HepG2 (cell line): ENCODE measurements around the gene MRI1. TPM values are rescaled to one million over a fixed set of nuclear protein-coding genes. Genes with fewer than 3 reads are reported as not detected.
A peak's percentile ranks its signal among the peaks of the same experiment; 100 is the strongest.

ENCODE experiments used
- BHLHE40 ChIP-seq: IDR thresholded peaks from 2 replicates; pipeline ENCODE4 v1.6.1; 2011; ENCODE audit warnings: low read length, improper control_type of control experiment
- BRD4 ChIP-seq: sonication (generic); formaldehyde crosslinking; IDR thresholded peaks from 2 replicates; pipeline ENCODE4 v1.4.0; 2020; ENCODE audit warnings: missing genetic modification reagents
- HNF4G ChIP-seq, 2 experiments: sonication (generic) in 1 of 2; formaldehyde crosslinking in 1 of 2; IDR thresholded peaks; 2 replicates each; pipeline versions ENCODE4 v1.4.0 to v1.6.1; 2011 to 2020; ENCODE audit warnings: borderline replicate concordance in 2 of 2, low read depth in 2 of 2, mild to moderate bottlenecking in 2 of 2, low read length in 1 of 2, missing genetic modification reagents in 1 of 2, moderate library complexity in 1 of 2
- IRF2 ChIP-seq: IDR thresholded peaks from 2 replicates; pipeline ENCODE4 v1.6.1; 2018; ENCODE audit warnings: missing genetic modification reagents, missing compliant biosample characterization
- KLF16 ChIP-seq, 2 experiments: sonication (generic) in 1 of 2; formaldehyde crosslinking in 1 of 2; IDR thresholded peaks; 2 replicates each; pipeline versions ENCODE4 v1.6.1 to v1.8.0; 2016 to 2023; ENCODE audit warnings: missing genetic modification reagents in 2 of 2, missing compliant biosample characterization in 1 of 2
- MED13 ChIP-seq: sonication (generic); formaldehyde crosslinking; IDR thresholded peaks from 2 replicates; pipeline ENCODE4 v1.5.0; 2020; ENCODE audit warnings: missing genetic modification reagents
- MLX ChIP-seq: IDR thresholded peaks from 2 replicates; pipeline ENCODE4 v1.6.1; 2016
- MYC ChIP-seq: sonication (generic); formaldehyde crosslinking; IDR thresholded peaks from 2 replicates; pipeline ENCODE4 v1.9.0; 2021; ENCODE audit warnings: missing genetic modification reagents, borderline replicate concordance
- PREB ChIP-seq: sonication (generic); formaldehyde crosslinking; IDR thresholded peaks from 2 replicates; pipeline ENCODE4 v1.4.0; 2020; ENCODE audit warnings: missing genetic modification reagents
- SP4 ChIP-seq: sonication (generic); formaldehyde crosslinking; IDR thresholded peaks from 2 replicates; pipeline ENCODE4 v1.8.1; 2023; ENCODE audit warnings: mild to moderate bottlenecking, missing genetic modification reagents
- SRSF9 ChIP-seq: fragments of 200-400 bp; formaldehyde crosslinking; IDR thresholded peaks from 2 replicates; pipeline ENCODE4 v1.6.1; 2018; ENCODE audit warnings: borderline replicate concordance, mild to moderate bottlenecking, low read depth, low read length; ENCODE audit not compliant: insufficient read depth, poor library complexity, severe bottlenecking
- ZBTB1 ChIP-seq: sonication (generic); formaldehyde crosslinking; IDR thresholded peaks from 2 replicates; pipeline ENCODE4 v1.4.0; 2020; ENCODE audit warnings: missing genetic modification reagents, borderline replicate concordance
- ZBTB34 ChIP-seq: sonication (generic); formaldehyde crosslinking; IDR thresholded peaks from 2 replicates; pipeline ENCODE4 v1.8.0; 2022; ENCODE audit warnings: mild to moderate bottlenecking, missing genetic modification reagents
- ZNF138 ChIP-seq: sonication (generic); formaldehyde crosslinking; IDR thresholded peaks from 2 replicates; pipeline ENCODE4 v1.5.0; 2020; ENCODE audit warnings: mild to moderate bottlenecking, low read depth, missing genetic modification reagents
- ZNF143 ChIP-seq: sonication (generic); formaldehyde crosslinking; IDR thresholded peaks from 2 replicates; pipeline ENCODE4 v1.4.0; 2020; ENCODE audit warnings: missing genetic modification reagents
- ZNF33B ChIP-seq: sonication (generic); formaldehyde crosslinking; IDR thresholded peaks from 2 replicates; pipeline ENCODE4 v1.5.1; 2020; ENCODE audit warnings: mild to moderate bottlenecking, missing genetic modification reagents
- ZNF407 ChIP-seq: sonication (generic); formaldehyde crosslinking; IDR thresholded peaks from one replicate; pipeline ENCODE4 v1.5.1; 2020; ENCODE audit warnings: mild to moderate bottlenecking, missing genetic modification reagents; ENCODE audit errors: not compliant biosample characterization
- ZNF619 ChIP-seq: sonication (generic); formaldehyde crosslinking; IDR thresholded peaks from 2 replicates; pipeline ENCODE4 v1.4.0; 2020; ENCODE audit warnings: mild to moderate bottlenecking, missing genetic modification reagents
- polyA plus RNA-seq, 8 experiments: library from polyadenylated mRNA; depleted of rRNA in 3 of 8; stranded (reverse) in 7 of 8; unstranded in 1 of 8; fragments of >200 nt; fragmentation: Illumina TruSeq in 4 of 8; extraction: Trizol in 4 of 8; gene quantifications; 2 replicates each; pipeline versions ENCODE4 v1.2.1 to v1.2.3, GENCODE V29; 2011 to 2016; ENCODE audit warnings: low read depth in 4 of 8, missing spikeins in 1 of 8, mixed read lengths in 1 of 8; ENCODE audit not compliant: insufficient read depth in 1 of 8
- total RNA-seq, 5 experiments: library from RNA; depleted of rRNA; stranded (reverse); fragments of >200 nt; fragmentation: Illumina TruSeq; extraction: Trizol; gene quantifications; 2 replicates each; pipeline ENCODE4 v1.2.3, GENCODE V29; 2016; ENCODE audit warnings: low read depth in 1 of 5

MRI1 gene
- total and polyA plus RNA-seq, 2 of the 13 experiments (the other 11 are each of a cell fraction or from before 2014, with no cell fraction given), result 20.1 to 20.6 TPM

- TF ChIP-seq ZNF138 (CRISPR knock-in tag), result no peak
- TF ChIP-seq MLX, result no peak
- no peak for TF ChIP-seq ZNF33B (CRISPR knock-in tag)
- TF ChIP-seq SP4 (CRISPR knock-in tag), result no peak
- TF ChIP-seq MED13 (CRISPR knock-in tag), result no peak
- TF ChIP-seq KLF16 (CRISPR knock-in tag; IDR thresholded peaks at IDR 0.05), result no peak
- TF ChIP-seq ZNF143 (CRISPR knock-in tag), result no peak
- no peak for TF ChIP-seq ZBTB1 (CRISPR knock-in tag)
- no peak for TF ChIP-seq SRSF9
- no peak for TF ChIP-seq ZNF619 (CRISPR knock-in tag)
- no peak for TF ChIP-seq IRF2 (CRISPR knock-in tag)
- peak; percentile 67 for TF ChIP-seq MYC (CRISPR knock-in tag)
- no peak for TF ChIP-seq HNF4G (IDR thresholded peaks at IDR 0.05; ENCODE audit: borderline replicate concordance, low read depth, low read length)
- no peak for TF ChIP-seq HNF4G (CRISPR knock-in tag; IDR thresholded peaks at IDR 0.05; ENCODE audit: borderline replicate concordance, low read depth)
- TF ChIP-seq ZNF407 (CRISPR knock-in tag), result no peak
- no peak for TF ChIP-seq BHLHE40
- TF ChIP-seq BRD4 (CRISPR knock-in tag), result no peak
- TF ChIP-seq PREB, result no peak
- TF ChIP-seq ZBTB34 (CRISPR knock-in tag), result no peak
These were observed 40.7 kb downstream of the MRI1 start (continued) for GRCh38 chr19:13804830-13805683.
